HG02981 (cell line): ENCODE measurements around the gene PTCHD1.

ENCODE experiments used
- ATAC-seq: cut with Tn5 transposase; IDR thresholded peaks from one replicate; pipeline ENCODE4 v1.9.1; 2021; ENCODE audit warnings: mild to moderate bottlenecking, moderate library complexity; ENCODE audit not compliant: unreplicated experiment

Gene PTCHD1

GRCh38 chrX:23334848-23335599 is at the start of gene PTCHD1:
Gene PTCHD1 (plus strand): TSS chrX:23334849. CDS start chrX:23334876, 27 bp downstream.
- ATAC-seq = no peak

GRCh38 chrX:23286731-23287130 is 47.9 kb upstream of the PTCHD1 start:
- no peak for ATAC-seq

- ATAC-seq = no peak
These were observed 47.4 kb upstream of the PTCHD1 start for GRCh38 chrX:23287191-23287725.

DNA sequence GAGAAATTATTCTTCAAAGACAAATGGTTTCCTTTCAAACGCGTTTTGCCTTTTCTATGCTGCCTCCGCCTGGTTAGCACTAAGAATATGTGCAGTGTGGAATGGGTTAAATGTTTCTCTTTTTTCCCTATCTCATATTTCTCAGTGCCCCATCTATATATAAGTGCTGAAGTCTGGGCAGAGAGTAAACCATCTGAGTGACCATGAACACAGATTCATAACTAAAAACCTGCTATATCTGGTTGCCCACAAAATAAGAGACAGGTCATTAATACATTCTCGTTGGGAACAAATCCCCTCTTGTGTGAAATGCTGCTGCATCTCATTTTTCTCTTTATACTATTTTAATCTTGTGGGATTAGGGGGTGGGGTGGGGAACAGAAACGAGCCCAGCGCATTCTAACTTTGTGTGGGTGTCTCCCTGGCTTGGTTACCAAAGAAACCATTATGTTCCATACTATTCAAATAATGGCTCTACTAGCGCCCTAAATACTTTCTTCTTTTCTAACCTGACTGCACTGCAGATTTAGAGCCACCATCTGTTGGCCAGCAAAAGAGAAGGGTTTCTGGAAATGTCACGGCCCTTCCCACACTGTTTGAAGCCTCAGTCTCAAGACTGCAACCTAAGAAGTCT is 42.2 kb upstream of the PTCHD1 start:
- no peak for ATAC-seq

GRCh38 chrX:23292988-23293651 is 41.5 kb upstream of the PTCHD1 start:
- ATAC-seq = no peak

DNA sequence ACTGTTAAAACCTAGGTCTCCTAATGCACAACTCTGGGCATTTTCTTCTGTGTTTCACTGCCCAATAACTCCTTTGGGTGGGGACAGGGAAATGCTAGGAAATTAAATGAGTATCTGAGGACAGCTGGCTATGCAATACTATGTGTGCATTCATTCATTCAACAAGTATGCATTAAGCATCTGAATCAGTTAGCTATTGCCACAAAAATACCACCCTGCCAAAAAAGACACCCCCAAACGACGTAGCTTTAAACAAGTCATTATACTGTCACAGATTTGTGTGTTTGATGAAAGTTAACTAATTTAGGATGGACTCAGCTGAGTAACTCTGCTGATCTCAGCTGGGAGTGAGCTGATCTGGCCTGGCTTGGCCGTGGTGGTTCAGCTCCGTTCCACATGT is 29.8 kb upstream of the PTCHD1 start:
- ATAC-seq = no peak

GRCh38 chrX:23311731-23312130 is 22.9 kb upstream of the PTCHD1 start:
- no peak for ATAC-seq

GRCh38 chrX:23312136-23312535 is 22.5 kb upstream of the PTCHD1 start:
- ATAC-seq = no peak

DNA sequence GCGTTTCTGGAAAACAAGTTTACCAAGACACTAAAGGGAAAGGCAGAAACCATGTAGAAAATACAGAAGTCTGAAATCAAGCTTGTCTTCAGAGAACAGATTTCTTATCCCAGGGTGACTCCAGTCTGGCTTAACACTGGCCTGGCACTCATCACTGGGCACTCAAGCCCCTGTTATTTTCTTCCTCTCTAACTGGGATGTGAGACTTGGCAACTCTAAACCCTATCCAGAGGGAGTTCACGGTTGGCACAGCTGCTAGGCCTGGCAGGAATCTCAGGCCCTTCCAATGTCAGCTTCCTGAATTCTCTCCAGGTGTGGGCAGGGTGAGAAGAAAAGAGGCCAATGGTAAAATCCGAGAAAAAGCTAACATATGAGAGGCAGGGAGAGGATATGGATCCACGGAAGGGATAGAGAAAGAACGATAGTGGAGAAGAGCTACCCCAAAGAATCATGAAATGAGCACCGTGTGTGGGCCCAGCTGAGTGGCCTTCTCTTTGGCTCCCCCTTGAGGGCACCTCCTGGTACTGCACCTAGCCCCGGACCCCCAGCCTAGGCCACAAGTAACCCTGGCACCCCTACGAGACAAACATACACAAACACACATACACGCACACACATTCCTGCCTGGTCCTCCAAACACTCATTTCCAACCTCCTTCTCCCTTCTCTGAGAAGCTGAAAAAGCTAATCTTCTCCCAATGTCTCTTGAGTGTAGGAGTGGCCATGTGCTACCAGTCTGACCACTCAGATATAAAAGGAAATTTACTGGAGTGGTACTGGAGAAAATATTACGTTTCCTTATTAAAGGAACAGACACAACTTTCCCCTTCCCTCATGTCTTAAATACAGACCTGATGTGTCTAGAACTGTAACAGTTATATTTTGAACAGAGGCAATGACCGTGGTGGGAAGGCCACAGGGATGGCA is 16.6 kb upstream of the PTCHD1 start:
- ATAC-seq = peak; percentile 80

DNA sequence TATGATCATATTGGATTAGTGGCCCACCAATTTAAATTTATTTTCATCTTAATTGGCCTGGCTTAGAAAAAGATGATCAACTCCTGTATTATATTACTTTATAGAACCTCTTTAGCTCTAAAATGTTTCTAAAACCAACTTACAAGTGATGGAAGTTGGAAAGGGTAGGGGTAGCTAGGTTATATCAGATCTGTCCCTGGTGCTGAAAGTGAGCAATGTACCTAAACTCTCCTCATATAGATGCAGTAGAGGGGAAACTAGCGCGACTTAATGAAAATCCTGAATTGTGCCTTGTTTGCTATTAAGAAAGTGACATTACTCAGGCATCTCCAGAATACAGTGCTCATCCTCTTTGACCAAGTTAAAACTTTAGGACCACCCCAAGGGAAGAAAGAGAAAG is 7.5 kb upstream of the PTCHD1 start:
- ATAC-seq = no peak

DNA sequence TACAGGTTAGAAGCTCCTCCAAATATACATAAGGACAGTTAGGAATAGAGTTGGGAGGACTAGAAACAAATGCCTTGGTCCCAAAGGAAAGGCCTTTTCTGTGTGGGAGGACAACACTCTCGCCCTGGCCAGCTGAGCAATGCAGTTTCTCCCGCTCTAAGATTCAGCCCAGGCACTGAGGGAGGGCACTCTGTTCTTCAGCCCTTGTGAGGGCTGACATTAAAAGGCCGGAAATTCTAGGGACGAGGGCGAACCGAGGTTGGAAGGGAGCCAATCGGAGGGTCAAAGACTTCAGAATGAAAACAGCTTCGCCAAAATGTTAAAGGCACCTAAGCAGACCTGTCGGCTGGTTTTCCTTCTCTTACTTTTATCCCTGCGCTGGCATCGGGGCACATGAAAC is 2.9 kb upstream of the PTCHD1 start:
- ATAC-seq = no peak

GRCh38 chrX:23332101-23332887 is 2.4 kb upstream of the PTCHD1 start:
- no peak for ATAC-seq

GRCh38 chrX:23332888-23333821 is 1.5 kb upstream of the PTCHD1 start:
- no peak for ATAC-seq

DNA sequence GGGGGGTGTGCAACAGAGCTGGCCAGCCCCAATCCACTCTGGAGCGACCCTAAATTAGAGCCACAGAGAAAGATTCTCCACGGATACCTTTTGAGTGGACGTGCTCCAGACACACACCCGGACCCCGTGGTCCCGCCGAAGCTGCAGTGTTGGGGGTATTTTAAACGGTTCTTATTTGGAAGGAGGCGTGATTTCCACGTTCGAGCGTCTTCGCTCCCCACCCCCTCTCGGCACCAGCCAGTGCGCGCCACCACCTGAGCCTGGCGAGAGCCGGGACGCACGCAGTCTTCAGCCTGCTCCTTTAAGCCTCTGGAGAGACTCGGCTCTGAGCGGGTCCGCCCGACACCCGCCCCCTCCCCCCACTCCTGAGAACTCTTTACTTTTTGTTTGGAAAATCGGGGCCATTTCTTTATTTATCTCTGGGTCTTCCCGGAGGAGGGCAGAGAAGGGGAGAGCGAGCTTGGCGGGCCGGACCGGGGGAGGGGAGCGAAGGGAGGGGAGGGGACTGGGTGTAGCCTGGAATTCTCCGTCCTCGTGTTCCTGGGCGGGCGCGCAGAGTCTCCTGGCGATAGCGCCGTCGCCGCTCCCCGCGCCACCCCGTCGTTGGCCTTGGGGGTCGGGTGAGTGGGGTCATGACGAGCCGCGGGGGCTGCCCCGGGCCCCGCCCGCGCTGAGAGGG is 668 bp upstream of the PTCHD1 start:
- no peak for ATAC-seq

GRCh38 chrX:23334521-23334847 is 165 bp upstream of the PTCHD1 start:
- no peak for ATAC-seq

DNA sequence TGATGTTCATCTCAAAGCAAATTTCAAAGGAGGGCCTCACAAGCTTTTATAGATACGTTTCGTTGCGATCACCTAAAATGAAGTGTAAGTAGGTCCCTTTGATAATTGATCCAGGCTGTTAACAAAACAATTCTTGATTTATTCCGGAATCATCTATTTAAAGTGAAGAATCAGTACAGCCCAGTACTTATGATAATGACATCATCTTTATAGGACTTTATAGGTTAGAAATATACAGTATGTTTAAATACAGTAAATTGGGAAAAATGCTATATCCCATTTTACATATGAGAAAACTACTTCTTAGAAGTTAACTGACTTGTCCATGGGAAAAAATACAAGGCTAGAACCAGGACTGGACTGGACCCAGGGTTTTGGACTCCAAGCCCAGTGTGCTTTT is 3.7 kb downstream of the PTCHD1 start:
- ATAC-seq = no peak

- ATAC-seq = no peak
These were observed 6.8 kb downstream of the PTCHD1 start for GRCh38 chrX:23341452-23341851.

GRCh38 chrX:23344238-23344903 is 9.7 kb downstream of the PTCHD1 start:
- no peak for ATAC-seq
